Karpas-422 (cell line): ENCODE data around the gene CABLES2. TPM values are rescaled to one million over a fixed set of nuclear protein-coding genes. Genes with fewer than 3 reads are reported as not detected.

ENCODE experiments used
- DNase-seq: peaks from one replicate; pipeline ENCODE4 v3.0.0-alpha.2; 2015
- H2AFZ ChIP-seq: fragments of 200-600 bp; sonication (generic); 2 replicates; pipeline ENCODE4 v1.6.1; 2014; ENCODE audit warnings: antibody characterized with exemption, low read length, mixed read lengths
- H3K27ac ChIP-seq: fragments of 200-600 bp; sonication (generic); 2 replicates; pipeline ENCODE4 v1.5.1; 2014; ENCODE audit warnings: mild to moderate bottlenecking, low read length, moderate library complexity
- H3K27me3 ChIP-seq: fragments of 200-600 bp; sonication (generic); 2 replicates; pipeline ENCODE4 v1.6.1; 2014; ENCODE audit warnings: low read length, mixed read lengths
- H3K36me3 ChIP-seq: fragments of 200-600 bp; sonication (generic); 2 replicates; pipeline ENCODE4 v1.6.1; 2014; ENCODE audit warnings: low read length, mixed read lengths; ENCODE audit not compliant: insufficient read depth
- H3K4me1 ChIP-seq: fragments of 200-600 bp; sonication (generic); 2 replicates; pipeline ENCODE4 v1.6.1; 2014; ENCODE audit warnings: mild to moderate bottlenecking, low read length, mixed read lengths
- H3K4me2 ChIP-seq: fragments of 200-600 bp; sonication (generic); 2 replicates; pipeline ENCODE4 v1.6.1; 2014; ENCODE audit warnings: low read length, low read depth, mild to moderate bottlenecking; ENCODE audit not compliant: poor library complexity, severe bottlenecking
- H3K4me3 ChIP-seq: fragments of 200-600 bp; sonication (generic); 2 replicates; pipeline ENCODE4 v1.5.1; 2014; ENCODE audit warnings: mild to moderate bottlenecking, antibody characterized with exemption, low read length, mixed read lengths
- H3K79me2 ChIP-seq: fragments of 200-600 bp; sonication (generic); 2 replicates; pipeline ENCODE4 v1.6.1; 2014; ENCODE audit warnings: mild to moderate bottlenecking, low read length, mixed read lengths
- H3K9ac ChIP-seq: fragments of 200-600 bp; sonication (generic); 2 replicates; pipeline ENCODE4 v1.6.0; 2014; ENCODE audit warnings: low read length
- H3K9me2 ChIP-seq: fragments of 200-600 bp; sonication (generic), shearing (Covaris generic); replicated peaks from 2 replicates; pipeline ENCODE4 v1.6.0; 2014; ENCODE audit warnings: mild to moderate bottlenecking, low read length, moderate library complexity; ENCODE audit not compliant: insufficient read depth
- H3K9me3 ChIP-seq: fragments of 300-700, 200-600 bp; sonication (generic); 2 replicates; pipeline ENCODE4 v1.6.1; 2014; ENCODE audit warnings: low read length, mixed read lengths
- H4K20me1 ChIP-seq: fragments of 200-600 bp; sonication (generic); 2 replicates; pipeline ENCODE4 v1.6.1; 2014; ENCODE audit warnings: mild to moderate bottlenecking, antibody characterized with exemption, low read length, low read depth; ENCODE audit not compliant: insufficient read depth
- total RNA-seq: library from RNA; depleted of rRNA; stranded (reverse); fragments of >200 nt; shearing (Covaris generic); gene quantifications from 2 replicates; pipeline ENCODE4 v1.2.3, GENCODE V29; 2014; ENCODE audit warnings: low replicate concordance

CABLES2 gene
- total RNA-seq, 1 experiment from 2014 or later = 7.6 TPM

DNA sequence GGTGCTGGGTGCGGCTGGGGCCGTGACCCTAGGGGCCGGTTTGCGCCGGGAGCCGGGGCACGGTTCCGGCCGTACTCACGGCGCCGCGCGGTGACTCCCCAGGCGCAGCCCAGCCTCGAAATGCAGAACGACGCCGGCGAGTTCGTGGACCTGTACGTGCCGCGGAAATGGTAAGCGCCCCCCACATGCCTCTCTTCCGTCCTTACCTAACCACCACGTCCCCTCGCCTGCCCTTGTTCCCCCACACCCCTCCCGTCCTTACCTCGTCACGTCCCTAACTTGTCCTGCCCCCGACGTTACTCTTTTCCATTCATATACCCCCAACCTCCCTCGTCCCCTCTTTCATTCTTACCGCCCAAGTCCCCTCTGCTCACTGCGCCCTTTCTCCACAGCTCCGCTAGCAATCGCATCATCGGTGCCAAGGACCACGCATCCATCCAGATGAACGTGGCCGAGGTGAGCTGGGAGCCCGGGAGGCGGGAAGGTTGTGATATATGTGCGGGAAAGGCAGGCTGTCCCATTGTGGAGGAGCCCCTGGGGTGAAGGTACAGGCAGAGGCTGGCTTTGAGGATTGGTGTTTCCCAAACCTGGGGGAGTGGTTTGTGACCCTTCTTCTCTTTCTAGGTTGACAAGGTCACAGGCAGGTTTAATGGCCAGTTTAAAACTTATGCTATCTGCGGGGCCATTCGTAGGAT, 19.7 kb downstream of the CABLES2 start:
- H3K9ac ChIP-seq = peak overlapping the region; percentile 99
- H3K4me1 ChIP-seq = peaks cover 21% of the 10 kb centered on the region
- H3K36me3 ChIP-seq = peaks cover 25% of the 10 kb centered on the region
- peak overlapping the region; percentile 73 for H3K27ac ChIP-seq
- H3K27me3 ChIP-seq = no peaks in the 10 kb centered on the region
- H3K9me3 ChIP-seq = no peaks in the 10 kb centered on the region
- peak overlapping the region; percentile 96 for H3K4me2 ChIP-seq
- H3K79me2 ChIP-seq = peaks cover 51% of the 10 kb centered on the region
- no peaks in the 10 kb centered on the region for H3K9me2 ChIP-seq
- peaks cover 21% of the 10 kb centered on the region for H4K20me1 ChIP-seq
- peak overlapping the region; percentile 93 for H3K4me3 ChIP-seq
- peak; percentile 66 for DNase-seq
- no peak overlapping the region for H2AFZ ChIP-seq

DNA sequence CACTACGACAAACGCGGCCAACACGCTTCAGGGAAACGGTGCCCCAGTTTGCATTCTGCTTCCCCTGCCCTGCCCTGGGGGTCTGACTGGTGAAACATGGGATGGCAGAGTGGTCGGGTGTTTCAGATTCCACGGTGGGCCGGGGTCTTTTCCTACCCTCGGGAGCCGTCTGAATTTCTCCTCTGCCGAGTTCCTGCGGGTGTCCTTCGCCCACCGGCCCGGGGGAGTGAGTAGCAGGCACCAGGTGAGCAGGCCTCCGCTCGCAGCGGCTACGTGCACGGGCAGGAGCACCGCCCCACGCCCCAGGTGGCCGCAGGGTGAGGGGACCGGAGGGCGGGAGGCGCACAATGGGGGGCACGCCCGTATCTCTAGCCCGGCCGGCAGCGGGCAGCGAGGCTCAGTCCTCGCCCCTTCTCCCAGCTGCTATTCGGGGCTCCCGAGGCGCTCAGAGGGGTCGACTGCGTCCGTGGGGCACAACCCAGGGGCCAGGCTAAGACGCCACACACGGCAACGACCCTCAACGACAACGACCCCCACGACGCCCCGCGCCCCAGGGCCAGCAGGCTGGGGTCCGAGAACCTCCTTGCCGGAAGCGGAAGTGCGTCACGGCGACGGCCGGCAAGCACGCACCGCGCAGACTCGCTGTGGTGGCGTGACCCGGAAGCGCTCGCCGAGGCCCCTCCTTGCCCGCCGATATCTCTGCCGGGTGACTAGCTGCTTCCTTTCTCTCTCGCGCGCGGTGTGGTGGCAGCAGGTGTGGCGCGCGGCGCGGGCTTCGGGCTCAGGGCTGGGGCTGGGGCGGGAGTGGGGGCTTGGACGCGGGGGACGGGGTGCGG, 20.5 kb downstream of the CABLES2 start, which contains the start of gene RPS21:
Gene RPS21 (plus strand): TSS at position 721 of the 836 bp plus-strand sequence. CDS start 236 bp downstream, outside the sequence.
- H3K36me3 ChIP-seq = peaks cover 32% of the 10 kb centered on the region
- H3K9me2 ChIP-seq = no peaks in the 10 kb centered on the region
- H3K9me3 ChIP-seq = no peaks in the 10 kb centered on the region
- DNase-seq = peak; percentile 97
- no peaks in the 10 kb centered on the region for H3K27me3 ChIP-seq
- peaks cover 21% of the 10 kb centered on the region for H3K4me1 ChIP-seq
- H3K9ac ChIP-seq = peak within 1 kb of the TSS; percentile 99
- H3K4me2 ChIP-seq = peak within 1 kb of the TSS; percentile 96
- peaks cover 51% of the 10 kb centered on the region for H3K79me2 ChIP-seq
- H3K27ac ChIP-seq = peak within 1 kb of the TSS; percentile 73
- peak within 1 kb of the TSS; percentile 93 for H3K4me3 ChIP-seq
- H4K20me1 ChIP-seq = peaks cover 21% of the 10 kb centered on the region
- H2AFZ ChIP-seq = no peak within 1 kb of the TSS

DNA sequence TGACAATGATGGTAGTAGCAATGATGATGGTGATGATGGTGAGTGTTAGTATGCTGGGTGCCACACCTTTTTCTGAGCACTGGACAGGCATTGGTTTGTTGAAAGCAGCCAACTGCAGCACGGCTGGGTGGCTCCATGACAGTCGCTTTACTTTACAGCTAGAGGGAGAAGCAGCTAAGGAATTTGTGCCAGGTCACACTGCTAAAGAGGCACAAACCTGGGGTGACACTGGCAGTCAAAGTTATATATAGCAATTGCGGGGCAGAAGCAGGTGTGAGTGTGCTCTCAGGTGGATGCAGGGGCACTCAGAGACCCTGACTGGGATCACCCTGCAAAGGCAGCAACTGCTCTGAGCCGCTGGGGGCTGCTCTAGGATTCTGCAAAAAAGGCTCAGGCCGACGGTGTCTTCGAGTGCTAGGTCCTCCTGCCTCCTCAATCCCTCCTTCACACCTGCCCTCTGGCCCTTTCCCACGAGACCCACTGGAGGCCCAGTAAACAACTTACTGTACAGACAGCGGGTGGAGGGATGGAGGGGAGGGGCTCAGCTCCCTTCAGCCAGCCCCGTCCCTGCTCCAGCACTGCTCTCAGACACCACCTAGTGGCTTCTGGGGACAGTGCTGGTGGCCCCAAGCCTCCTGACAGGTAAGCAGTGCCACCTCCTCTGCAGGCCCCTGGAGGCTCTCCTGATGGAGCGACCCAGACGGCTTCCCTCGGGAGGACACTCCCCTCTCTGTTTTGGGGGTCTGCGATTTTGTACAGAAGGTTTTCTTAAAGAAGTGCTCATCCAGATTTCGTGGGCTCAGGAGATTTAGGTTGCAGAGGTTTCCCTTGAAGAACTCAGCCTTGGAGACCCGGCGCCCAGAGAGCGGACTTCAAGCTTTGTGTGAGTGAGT, 24.5 kb downstream of the CABLES2 start:
- Histone ChIP-seq H3K9ac (no peak overlapping the region), H3K4me2 (no peak overlapping the region), H3K4me3 (no peak overlapping the region)

DNA sequence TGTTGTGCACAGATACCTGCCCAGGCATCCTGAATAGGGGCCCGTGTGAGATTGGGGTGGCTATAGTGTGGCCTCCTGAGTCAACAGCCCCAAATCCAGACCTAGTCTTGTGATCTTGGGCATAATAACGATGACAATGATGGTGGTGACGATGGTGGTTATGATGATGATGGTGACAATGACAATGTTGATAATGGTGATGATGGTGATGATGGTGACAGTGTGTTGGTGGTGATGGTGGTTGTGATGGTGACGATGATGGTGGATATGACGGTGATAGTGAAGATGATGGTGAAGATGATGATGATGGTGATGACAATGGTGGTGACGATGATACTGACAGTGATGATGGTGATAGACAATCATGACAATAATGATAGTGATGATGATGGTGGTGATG, 25.2 kb downstream of the CABLES2 start:
- H3K9me2 ChIP-seq = no peaks in the 10 kb centered on the region
- peaks cover 10% of the 10 kb centered on the region for H3K36me3 ChIP-seq
- H4K20me1 ChIP-seq = no peaks in the 10 kb centered on the region
- H3K27me3 ChIP-seq = no peaks in the 10 kb centered on the region
- no peaks in the 10 kb centered on the region for H3K9me3 ChIP-seq
- no peak overlapping the region for H3K4me3 ChIP-seq
- no peak overlapping the region for H3K9ac ChIP-seq
- no peak overlapping the region for H3K27ac ChIP-seq
- no peak overlapping the region for H2AFZ ChIP-seq
- H3K4me1 ChIP-seq = peaks cover 8% of the 10 kb centered on the region
- no peak overlapping the region for H3K4me2 ChIP-seq
- peaks cover 30% of the 10 kb centered on the region for H3K79me2 ChIP-seq
- no peak for DNase-seq

More for the DNA sequence above, 24.5 kb downstream of the CABLES2 start:
- H2AFZ ChIP-seq = no peak overlapping the region
- no peaks in the 10 kb centered on the region for H3K9me2 ChIP-seq
- peak; percentile 91 for DNase-seq
- H3K27me3 ChIP-seq = no peaks in the 10 kb centered on the region
- H3K9me3 ChIP-seq = no peaks in the 10 kb centered on the region
- H3K36me3 ChIP-seq = peaks cover 10% of the 10 kb centered on the region
- peaks cover 5% of the 10 kb centered on the region; the same call in 1 of the 2 replicates for H4K20me1 ChIP-seq
- H3K79me2 ChIP-seq = peaks cover 36% of the 10 kb centered on the region
- peaks cover 8% of the 10 kb centered on the region for H3K4me1 ChIP-seq
- no peak overlapping the region for H3K27ac ChIP-seq

DNA sequence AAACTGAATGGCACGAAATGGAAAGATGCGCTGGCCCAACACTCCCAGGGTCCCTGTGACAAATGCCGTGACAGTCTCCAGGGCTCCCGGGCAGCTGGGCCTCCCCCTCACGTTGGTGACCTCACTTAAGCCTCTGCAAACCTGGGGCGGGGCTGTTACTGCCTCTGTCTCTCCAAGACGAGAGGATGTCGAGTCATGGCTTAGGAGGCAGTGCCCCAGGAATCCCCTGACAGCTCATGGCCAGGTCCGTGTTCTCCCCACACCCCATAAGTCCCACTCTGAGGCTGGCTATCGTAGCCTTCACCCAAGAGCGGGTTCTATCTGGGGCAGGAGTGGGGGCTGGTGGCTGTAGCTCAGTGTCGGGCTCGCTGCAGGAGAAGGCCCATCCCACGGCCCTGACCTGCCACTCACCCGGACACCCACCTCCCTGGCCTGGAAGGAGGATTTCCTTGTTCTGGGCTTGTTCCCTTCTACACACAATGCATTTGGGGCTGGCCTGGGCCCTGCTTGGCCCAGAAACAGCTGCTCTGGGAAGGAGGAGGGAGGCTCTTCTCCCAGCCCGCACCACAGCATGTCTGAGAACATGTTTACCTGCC, 25.8 kb downstream of the CABLES2 start:
- Histone ChIP-seq H3K27ac (no peak overlapping the region), H3K9ac (no peak overlapping the region), H3K79me2 (peaks cover 25% of the 10 kb centered on the region), H3K27me3 (no peaks in the 10 kb centered on the region), H2AFZ (no peak overlapping the region), H3K4me3 (no peak overlapping the region), H4K20me1 (no peaks in the 10 kb centered on the region), H3K9me3 (no peaks in the 10 kb centered on the region), H3K4me2 (no peak overlapping the region), H3K36me3 (peaks cover 10% of the 10 kb centered on the region), H3K4me1 (peaks cover 8% of the 10 kb centered on the region), H3K9me2 (no peaks in the 10 kb centered on the region)
- no peak for DNase-seq

DNA sequence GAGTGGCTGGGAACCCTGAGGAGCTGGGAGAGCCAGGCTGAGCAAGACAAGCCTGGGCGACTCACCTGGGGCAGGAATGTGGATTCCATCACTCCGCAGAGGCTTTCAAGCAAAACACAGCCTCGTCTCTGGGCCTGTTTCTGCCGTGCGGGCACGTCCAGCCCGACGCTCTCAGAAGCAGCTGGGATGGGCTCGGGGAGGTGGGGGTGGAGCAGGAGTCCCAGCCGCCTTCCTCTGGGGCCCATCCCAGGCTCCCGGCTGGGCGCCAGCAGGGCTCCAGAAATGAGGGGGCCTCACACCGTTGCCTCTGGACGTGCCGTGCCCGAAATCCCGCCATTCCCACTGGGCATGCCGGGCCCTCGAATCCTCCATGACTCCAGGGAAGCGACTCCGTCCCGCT, 28.9 kb downstream of the CABLES2 start:
- Histone ChIP-seq H3K4me3 (no peak overlapping the region), H3K79me2 (no peaks in the 10 kb centered on the region), H3K27me3 (no peaks in the 10 kb centered on the region), H3K4me2 (no peak overlapping the region), H3K9ac (no peak overlapping the region), H3K4me1 (no peaks in the 10 kb centered on the region), H2AFZ (no peak overlapping the region), H4K20me1 (no peaks in the 10 kb centered on the region), H3K9me3 (no peaks in the 10 kb centered on the region), H3K36me3 (peaks cover 10% of the 10 kb centered on the region), H3K27ac (no peak overlapping the region), H3K9me2 (no peaks in the 10 kb centered on the region)
- no peak for DNase-seq

DNA sequence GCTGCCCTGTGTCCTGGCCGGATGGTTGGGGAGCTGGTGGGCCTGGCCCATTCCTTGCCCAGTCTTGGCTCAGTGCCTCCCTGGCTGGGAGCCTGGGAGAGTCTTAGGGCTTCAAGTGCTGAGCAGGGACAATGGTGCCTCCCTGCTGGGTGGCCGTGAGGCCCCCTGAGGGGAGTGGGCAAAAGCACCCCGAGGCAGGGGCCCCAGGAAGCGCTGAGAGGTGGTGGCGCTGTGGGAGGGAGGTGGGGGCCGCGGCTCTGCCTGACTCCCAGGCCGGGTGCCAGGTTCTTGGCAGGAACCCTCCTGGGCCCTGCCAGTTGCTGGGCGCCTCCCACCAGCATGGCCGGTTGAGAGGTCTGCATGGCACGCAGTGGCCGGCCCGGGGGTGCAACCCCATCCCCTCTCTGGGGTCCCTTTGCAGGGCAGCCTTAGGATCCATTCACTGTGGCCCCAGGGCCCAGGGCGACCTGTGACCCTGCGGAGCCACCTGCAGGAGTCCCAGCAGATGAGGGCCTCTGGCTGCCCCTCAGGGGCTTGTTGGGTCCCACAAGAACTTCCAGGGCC, 29.4 kb downstream of the CABLES2 start:
- Histone ChIP-seq H3K79me2 (no peaks in the 10 kb centered on the region), H3K4me3 (no peak overlapping the region), H3K9me3 (no peaks in the 10 kb centered on the region), H3K4me1 (no peaks in the 10 kb centered on the region), H3K27me3 (no peaks in the 10 kb centered on the region), H3K9ac (no peak overlapping the region), H3K4me2 (no peak overlapping the region), H4K20me1 (no peaks in the 10 kb centered on the region), H3K36me3 (peaks cover 10% of the 10 kb centered on the region), H3K27ac (no peak overlapping the region), H3K9me2 (no peaks in the 10 kb centered on the region), H2AFZ (no peak overlapping the region)
- DNase-seq = no peak
